SK-N-SH (cell line): ENCODE measurements around the gene TUBA1B. TPM values are rescaled to one million over a fixed set of nuclear protein-coding genes. Genes with fewer than 3 reads are reported as not detected.

Source experiments
- CTCF ChIA-PET: fragments of 300-600, 350-600 bp; formaldehyde crosslinking; extraction: SDS; loops from one replicate; lab custom pipeline; 2021; lab: Yijun Ruan, JAX
- POLR2A ChIA-PET: fragments of 350-600 bp; sonication (Branson Sonifier 250); formaldehyde crosslinking; extraction: SDS; loops from one replicate; lab custom pipeline; 2020; ENCODE audit warnings: antibody characterized with exemption, inconsistent platforms; lab: Yijun Ruan, JAX
- DNase-seq: peaks from one replicate; pipeline ENCODE4 v3.0.0; 2012
- H2AFZ ChIP-seq: fragments of 200-600 bp; sonication (generic); 2 replicates; pipeline ENCODE4 v1.8.1; 2016; ENCODE audit warnings: antibody characterized with exemption, mild to moderate bottlenecking, low read depth
- H3F3A ChIP-seq: fragments of 200-600 bp; sonication (generic); replicated peaks from 2 replicates; pipeline ENCODE3; 2016; ENCODE audit warnings: antibody characterized with exemption, mild to moderate bottlenecking; ENCODE audit not compliant: insufficient read depth
- H3K27ac ChIP-seq, 2 experiments: fragments of 200-500 bp in 1 of 2; fragments of 200-600 bp in 1 of 2; sonication (Bioruptor generic) in 1 of 2; sonication (generic), shearing (Covaris generic) in 1 of 2; 2 replicates each; pipeline versions ENCODE4 v1.5.1 to v1.6.1; 2014 to 2016; ENCODE audit warnings: low read depth in 2 of 2, inconsistent platforms in 1 of 2, low read length in 1 of 2, mild to moderate bottlenecking in 1 of 2, mixed read lengths in 1 of 2
- H3K27me3 ChIP-seq: fragments of 200-600 bp; sonication (generic), shearing (Covaris generic); 2 replicates; pipeline ENCODE4 v1.6.1; 2016; ENCODE audit warnings: mixed run types; ENCODE audit not compliant: insufficient read depth
- H3K36me3 ChIP-seq, 2 experiments: fragments of 200-500 bp in 1 of 2; fragments of 200-600 bp in 1 of 2; sonication (Bioruptor generic) in 1 of 2; sonication (generic) in 1 of 2; replicated peaks in 1 of 2; 2 replicates each; pipeline versions ENCODE3 to v1.5.1; 2014 to 2016; ENCODE audit warnings: low read length in 1 of 2, mild to moderate bottlenecking in 1 of 2; ENCODE audit not compliant: insufficient read depth in 2 of 2, control insufficient read depth in 1 of 2
- H3K4me1 ChIP-seq, 2 experiments: fragments of 200-500 bp in 1 of 2; fragments of 200-600 bp in 1 of 2; sonication (Bioruptor generic) in 1 of 2; sonication (generic), shearing (Covaris generic) in 1 of 2; 2 replicates each; pipeline versions ENCODE4 v1.5.1 to v1.6.1; 2014 to 2016; ENCODE audit warnings: low read depth in 1 of 2, low read length in 1 of 2, mixed run types in 1 of 2; ENCODE audit not compliant: insufficient read depth in 2 of 2, control insufficient read depth in 1 of 2
- H3K4me2 ChIP-seq: fragments of 200-600 bp; sonication (generic), shearing (Covaris generic); 2 replicates; pipeline ENCODE4 v1.6.1; 2017; ENCODE audit warnings: mixed run types
- H3K4me3 ChIP-seq, 2 experiments: fragments of 200-500 bp in 1 of 2; fragments of 200-600 bp in 1 of 2; sonication (Bioruptor generic) in 1 of 2; sonication (generic), shearing (Covaris generic) in 1 of 2; 2 replicates each; pipeline versions ENCODE4 v1.5.1 to v1.8.1; 2014 to 2016; ENCODE audit warnings: low read depth in 2 of 2, inconsistent platforms in 1 of 2, low read length in 1 of 2, mild to moderate bottlenecking in 1 of 2, mixed read lengths in 1 of 2, moderate library complexity in 1 of 2
- H3K79me2 ChIP-seq: fragments of 200-600 bp; sonication (generic); 2 replicates; pipeline ENCODE4 v1.8.1; 2017; ENCODE audit warnings: mild to moderate bottlenecking; ENCODE audit not compliant: insufficient read depth
- H3K9ac ChIP-seq: fragments of 200-600 bp; sonication (generic); 2 replicates; pipeline ENCODE4 v1.6.1; 2017; ENCODE audit warnings: mixed run types
- H3K9me2 ChIP-seq: fragments of 200-600 bp; sonication (generic); 2 replicates; pipeline ENCODE4 v1.6.1; 2017; ENCODE audit warnings: mixed run types
- H3K9me3 ChIP-seq: fragments of 200-600 bp; sonication (generic); 2 replicates; pipeline ENCODE4 v1.6.1; 2017; ENCODE audit warnings: mixed run types, mild to moderate bottlenecking, moderate library complexity
- H4K20me1 ChIP-seq: fragments of 200-600 bp; sonication (generic); 2 replicates; pipeline ENCODE4 v1.6.1; 2017; ENCODE audit warnings: mild to moderate bottlenecking, mixed run types; ENCODE audit not compliant: insufficient read depth
- CTCF ChIP-seq: fragments of 200-600 bp; sonication (generic); IDR thresholded peaks from 2 replicates; pipeline ENCODE4 v1.6.1; 2017; ENCODE audit warnings: antibody characterized with exemption, mild to moderate bottlenecking, moderate library complexity
- ELF1 ChIP-seq: IDR thresholded peaks from 2 replicates; pipeline ENCODE4 v1.4.0; 2012
- EZH2phosphoT487 ChIP-seq: fragments of 200-600 bp; sonication (generic); IDR thresholded peaks from 2 replicates; pipeline ENCODE4 v1.6.1; 2017; ENCODE audit warnings: low read depth, mixed run types, mild to moderate bottlenecking, antibody characterized with exemption, moderate library complexity, borderline replicate concordance
- FOSL2 ChIP-seq: IDR thresholded peaks from 2 replicates; pipeline ENCODE4 v1.4.0; 2012; ENCODE audit warnings: low read depth, mild to moderate bottlenecking, moderate library complexity, borderline replicate concordance
- FOXJ3 ChIP-seq: sonication (generic); formaldehyde crosslinking; IDR thresholded peaks from 2 replicates; pipeline ENCODE4 v1.5.1; 2020; ENCODE audit warnings: mild to moderate bottlenecking, missing genetic modification reagents
- GABPA ChIP-seq: IDR thresholded peaks from 2 replicates; pipeline ENCODE4 v1.4.0; 2012; ENCODE audit warnings: low read depth, mild to moderate bottlenecking
- GATA2 ChIP-seq: sonication (generic); formaldehyde crosslinking; IDR thresholded peaks from 2 replicates; pipeline ENCODE4 v1.5.0; 2020; ENCODE audit warnings: mild to moderate bottlenecking, missing genetic modification reagents
- IRF3 ChIP-seq: fragments of 150-350 bp; IDR thresholded peaks from 2 replicates; pipeline ENCODE4 v1.6.1; 2016; ENCODE audit warnings: mild to moderate bottlenecking, low read depth, low read length
- MXI1 ChIP-seq: IDR thresholded peaks from 2 replicates; pipeline ENCODE4 v1.6.1; 2012; ENCODE audit warnings: mild to moderate bottlenecking, low read depth, low read length, improper control_type of control experiment
- NFIC ChIP-seq: IDR thresholded peaks from 2 replicates; pipeline ENCODE4 v1.4.0; 2012; ENCODE audit warnings: borderline replicate concordance
- NRF1 ChIP-seq: IDR thresholded peaks from 2 replicates; pipeline ENCODE4 v1.6.1; 2012; ENCODE audit warnings: low read depth, mild to moderate bottlenecking, low read length
- POLR2AphosphoS5 ChIP-seq: IDR thresholded peaks from 2 replicates; pipeline ENCODE4 v1.6.1; 2012; ENCODE audit warnings: low read depth, low read length
- REST ChIP-seq: IDR thresholded peaks from 2 replicates; pipeline ENCODE4 v1.6.1; 2012; ENCODE audit warnings: mild to moderate bottlenecking, low read depth, low read length, moderate library complexity
- RFX5 ChIP-seq: IDR thresholded peaks from 2 replicates; pipeline ENCODE4 v1.6.1; 2012; ENCODE audit warnings: mild to moderate bottlenecking, improper control_type of control experiment, low read length
- SIN3A ChIP-seq: IDR thresholded peaks from 2 replicates; pipeline ENCODE4 v1.6.1; 2012; ENCODE audit warnings: low read depth, mild to moderate bottlenecking, low read length, moderate library complexity, borderline replicate concordance
- TAF1 ChIP-seq: IDR thresholded peaks from 2 replicates; pipeline ENCODE4 v1.6.1; 2012; ENCODE audit warnings: low read depth, mild to moderate bottlenecking, low read length, moderate library complexity, borderline replicate concordance
- TCF12 ChIP-seq: IDR thresholded peaks from 2 replicates; pipeline ENCODE4 v1.4.0; 2012
- USF1 ChIP-seq: IDR thresholded peaks from 2 replicates; pipeline ENCODE4 v1.4.0; 2012; ENCODE audit warnings: low read depth, borderline replicate concordance
- WGBS: methylation state at CpG from one replicate; pipeline ENCODE4 v1.1.6; 2017; ENCODE audit warnings: low lambda C conversion rate; 5-methylcytosine and 5-hydroxymethylcytosine counted together
- polyA plus RNA-seq, 3 experiments: library from polyadenylated mRNA; depleted of rRNA; stranded (reverse); fragments of >200 nt; gene quantifications; 2 replicates each; pipeline ENCODE4 v1.2.3, GENCODE V29; 2012

The TUBA1B gene
- polyA plus RNA-seq, 1 of the 3 experiments (the other 2 are of a cell fraction) = 2,454 TPM

- peak overlapping the region; percentile 69; the same call in 1 of the 2 replicates for H3K4me2 ChIP-seq
- ChIA-PET CTCF (interaction anchor here (0.6 to 25.0 kb wide), 7 partner anchors 11 to 417 kb away, joined by 3 to 315 read pairs (median 114); partner anchors contain the start of genes KMT2D, LMBR1L, RHEBL1 and TUBA1B), POLR2A (interaction anchor here (0.9 to 2.6 kb wide), 5 partner anchors 10 to 36 kb away, joined by 4 to 10 read pairs (median 8); partner anchors contain the start of genes RHEBL1 and TUBA1B)
- no peaks in the 10 kb centered on the region for H4K20me1 ChIP-seq
- no peaks in the 10 kb centered on the region for H3K9me2 ChIP-seq
- H3K4me1 ChIP-seq = peaks cover 0 to 22% of the 10 kb centered on the region in 2 experiments; a peak in 1 of 4 replicates
- H3K27me3 ChIP-seq = peaks cover 12% of the 10 kb centered on the region; the same call in 1 of the 2 replicates
- peaks cover 11 to 12% of the 10 kb centered on the region in 2 experiments for H3K36me3 ChIP-seq
- H3K27ac ChIP-seq = no peak overlapping the region
- 60% methylated on average over 2 of the region's 2 CpGs for WGBS
- H3F3A ChIP-seq = no peaks in the 10 kb centered on the region
- TF ChIP-seq NFIC = no peak
- no peak for DNase-seq
- H3K9me3 ChIP-seq = no peaks in the 10 kb centered on the region
- H2AFZ ChIP-seq = no peak overlapping the region
- no peak overlapping the region for H3K4me3 ChIP-seq
- H3K9ac ChIP-seq = no peak overlapping the region
- no peaks in the 10 kb centered on the region for H3K79me2 ChIP-seq
Measured at GRCh38 chr12:49094975-49095365, 36.2 kb downstream of the TUBA1B start.

- Histone ChIP-seq H4K20me1 (no peaks in the 10 kb centered on the region), H3K79me2 (no peaks in the 10 kb centered on the region), H2AFZ (no peak within 1 kb of the TSS), H3K9me3 (no peaks in the 10 kb centered on the region), H3K4me2 (peak within 1 kb of the TSS; percentile 69), H3K9ac (no peak within 1 kb of the TSS), H3F3A (no peaks in the 10 kb centered on the region), H3K27me3 (peaks cover 12% of the 10 kb centered on the region; the same call in 1 of the 2 replicates), H3K36me3 (peaks cover 8 to 9% of the 10 kb centered on the region in 2 experiments), H3K4me1 (peaks cover 0 to 28% of the 10 kb centered on the region in 2 experiments; a peak in 1 of 4 replicates), H3K27ac (no peak within 1 kb of the TSS), H3K9me2 (no peaks in the 10 kb centered on the region), H3K4me3 (peak within 1 kb of the TSS in 1 of 2 experiments; percentile 37; a peak in 2 of 4 replicates)
- ChIA-PET POLR2A (interaction anchor here (0.9 to 2.6 kb wide), 5 partner anchors 11 to 37 kb away, joined by 4 to 10 read pairs (median 8); partner anchors contain the start of genes RHEBL1 and TUBA1B), CTCF (interaction anchor here (0.6 to 25.0 kb wide), 11 partner anchors 11 to 418 kb away, joined by 3 to 315 read pairs (median 8); partner anchors contain the start of genes DDX23, LMBR1L, RHEBL1 and TUBA1B)
- no peak for TF ChIP-seq FOXJ3 (CRISPR knock-in tag)
- TF ChIP-seq MXI1 = peak; percentile 53
- no peak for TF ChIP-seq TAF1
- TF ChIP-seq GATA2 (CRISPR knock-in tag) = no peak
- no peak for TF ChIP-seq POLR2AphosphoS5
- no peak for TF ChIP-seq CTCF
- TF ChIP-seq GABPA = no peak
- no peak for TF ChIP-seq ELF1
- no peak for TF ChIP-seq FOSL2
- TF ChIP-seq NRF1 = no peak
- no peak for TF ChIP-seq REST
- TF ChIP-seq USF1 = peak; percentile 37; the same call in 1 of the 2 replicates
- no peak for TF ChIP-seq EZH2phosphoT487
- TF ChIP-seq RFX5 = no peak
- no peak for TF ChIP-seq TCF12
- no peak for TF ChIP-seq SIN3A
- no peak for TF ChIP-seq IRF3
- DNase-seq = peak; percentile 72
- 28% methylated on average over 23 of the region's 49 CpGs for WGBS
Measured at GRCh38 chr12:49094160-49094974, 36.8 kb downstream of the TUBA1B start, which contains the start of gene DHH. Gene DHH (minus strand): TSS chr12:49094801. CDS start chr12:49094512, 289 bp downstream.
